HUDEP-2 (cell line): Measurements from ENCODE around the gene ACACB.

Experiments
- DNase-seq, 76 experiments: peaks; one replicate each; lab custom pipeline; 2025; ENCODE audit not compliant: unreplicated experiment in 76 of 76; lab: John Stamatoyannopoulos, UW

The ACACB gene

GRCh38 chr12:109271418-109271817 is 155.0 kb downstream of the ACACB start:
- no peak for DNase-seq

GRCh38 chr12:109273354-109273753 is 157.0 kb downstream of the ACACB start:
- DNase-seq = no peak

- DNase-seq = no peak
Measured at GRCh38 chr12:109274381-109274780, 158.0 kb downstream of the ACACB start.

DNA sequence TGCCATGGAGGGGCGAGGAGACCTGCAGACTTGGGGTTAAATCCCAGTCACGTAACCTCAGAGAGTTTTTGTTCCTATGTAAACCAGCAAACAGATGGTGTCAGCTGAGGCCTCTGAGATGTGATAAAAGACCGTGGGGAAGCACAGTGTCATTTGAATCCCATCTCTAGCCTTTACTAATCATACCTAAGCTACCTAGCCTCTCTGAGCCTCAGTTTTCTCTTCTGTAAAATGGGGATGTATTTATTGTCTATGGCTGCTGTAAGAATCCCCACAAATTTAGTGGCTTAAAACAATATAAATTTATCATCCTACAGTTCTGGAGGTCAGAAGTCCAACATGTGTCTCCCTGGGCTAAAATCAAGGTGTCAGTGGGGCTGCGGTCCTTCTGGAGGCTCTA is 158.8 kb downstream of the ACACB start:
- DNase-seq = no peak

GRCh38 chr12:109276160-109276559 is 159.8 kb downstream of the ACACB start:
- DNase-seq = no peak

GRCh38 chr12:109277255-109277898 is 161.0 kb downstream of the ACACB start:
- DNase-seq = no peak

GRCh38 chr12:109277899-109278762 is 161.7 kb downstream of the ACACB start:
- no peak for DNase-seq

DNA sequence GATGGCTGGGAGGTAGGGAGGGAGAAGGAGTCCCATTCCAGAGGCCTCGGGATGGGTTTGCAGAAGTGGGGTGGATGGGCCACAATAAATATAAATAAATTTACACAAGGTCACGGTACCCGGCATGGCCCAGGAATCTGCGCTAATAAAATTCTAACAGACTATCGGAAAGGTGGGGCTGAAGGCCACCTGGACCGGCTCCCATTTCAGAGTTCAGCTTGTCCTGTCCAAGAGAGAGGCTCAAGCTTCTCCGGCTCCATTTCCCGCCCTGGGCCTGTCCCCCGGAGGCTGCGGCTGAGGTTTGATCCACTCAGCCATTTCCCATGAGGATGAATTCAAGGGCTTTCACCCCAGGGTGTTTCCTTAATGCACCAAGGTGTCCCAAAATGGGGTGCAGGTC is 162.5 kb downstream of the ACACB start:
- no peak for DNase-seq

DNA sequence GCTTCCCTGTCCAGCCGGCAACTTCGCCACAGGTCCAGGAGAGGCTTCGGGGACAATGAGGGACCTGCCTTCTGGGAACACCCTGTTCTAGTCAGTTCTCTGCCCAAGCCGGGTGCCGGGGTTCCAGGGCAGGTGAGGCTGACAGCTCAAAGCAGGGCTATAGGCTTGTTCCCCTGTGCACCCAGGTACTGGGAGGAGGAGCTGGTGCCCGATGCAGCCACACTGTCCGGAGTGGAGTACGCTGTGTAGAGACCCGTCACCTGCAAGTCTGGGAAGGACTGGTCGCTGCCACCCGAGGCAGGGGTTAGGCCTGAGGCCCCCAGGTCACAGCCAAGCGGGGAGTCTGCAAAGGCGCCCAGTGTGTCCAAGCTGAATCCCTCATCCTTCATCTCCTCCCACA is 163.1 kb downstream of the ACACB start:
- no peak for DNase-seq

DNA sequence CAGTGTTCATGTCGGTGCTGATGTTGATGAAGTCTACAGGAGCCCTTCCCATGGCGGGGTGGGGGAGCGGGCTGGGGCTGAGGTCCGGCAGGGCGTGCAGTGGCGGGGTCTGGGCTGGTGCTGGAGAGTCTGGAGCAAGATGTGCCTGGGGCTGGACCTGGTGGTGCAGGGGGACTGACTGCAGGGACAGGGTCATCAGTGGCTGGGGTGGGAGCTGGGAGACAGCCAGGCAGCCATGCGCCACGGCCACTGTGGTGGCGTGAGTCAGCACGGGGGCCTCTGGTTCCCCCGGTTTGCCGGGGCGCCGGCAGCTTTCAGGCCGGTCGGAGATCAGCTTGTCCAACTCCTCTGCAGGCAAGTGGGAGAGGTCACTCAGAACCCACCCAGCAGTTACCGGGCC is 165.1 kb downstream of the ACACB start:
- DNase-seq = no peak

GRCh38 chr12:109284392-109284791 is 168.0 kb downstream of the ACACB start:
- no peak for DNase-seq

DNA sequence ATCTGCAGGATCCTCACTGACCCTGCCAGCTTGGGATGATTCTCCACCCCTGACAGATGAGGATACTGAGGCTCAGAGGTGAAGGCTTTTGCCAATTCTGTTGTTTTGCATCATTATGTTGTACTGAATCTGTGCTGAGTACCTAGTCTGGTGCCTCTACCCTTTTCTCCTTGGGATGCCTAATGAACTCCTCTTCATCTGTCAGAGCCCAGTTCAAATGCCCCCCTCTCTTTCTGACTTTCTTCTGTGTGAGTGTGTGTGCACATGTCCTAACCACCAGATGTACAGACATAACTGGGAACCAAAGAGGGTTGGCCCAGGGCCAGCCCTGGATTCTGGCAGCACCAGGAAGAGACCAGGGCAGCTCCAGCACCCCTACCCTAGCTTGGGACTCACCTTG is 169.9 kb downstream of the ACACB start:
- no peak for DNase-seq

DNA sequence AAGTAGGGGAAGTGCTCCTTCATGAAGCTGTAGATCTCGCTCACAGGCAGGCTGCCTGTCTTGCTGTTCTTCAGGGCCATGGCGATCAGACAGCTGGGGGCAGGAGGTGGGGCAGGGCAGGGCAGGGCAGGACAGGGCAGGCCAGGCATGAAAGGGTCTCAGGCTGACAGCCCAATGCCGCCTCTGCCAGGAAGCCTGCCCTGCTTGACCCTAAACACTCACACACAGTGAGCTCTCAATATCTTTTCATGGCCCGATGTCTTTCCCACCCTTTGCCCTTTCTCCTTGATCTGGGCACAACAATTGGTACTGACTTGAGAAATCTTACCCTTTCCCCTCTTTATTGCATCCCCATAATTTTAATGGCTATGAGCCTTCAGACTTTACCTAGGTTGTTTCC is 170.3 kb downstream of the ACACB start:
- no peak for DNase-seq

- no peak for DNase-seq
Measured at GRCh38 chr12:109287181-109287580, 170.8 kb downstream of the ACACB start.

- no peak for DNase-seq
Measured at GRCh38 chr12:109287811-109288469, 171.6 kb downstream of the ACACB start.

DNA sequence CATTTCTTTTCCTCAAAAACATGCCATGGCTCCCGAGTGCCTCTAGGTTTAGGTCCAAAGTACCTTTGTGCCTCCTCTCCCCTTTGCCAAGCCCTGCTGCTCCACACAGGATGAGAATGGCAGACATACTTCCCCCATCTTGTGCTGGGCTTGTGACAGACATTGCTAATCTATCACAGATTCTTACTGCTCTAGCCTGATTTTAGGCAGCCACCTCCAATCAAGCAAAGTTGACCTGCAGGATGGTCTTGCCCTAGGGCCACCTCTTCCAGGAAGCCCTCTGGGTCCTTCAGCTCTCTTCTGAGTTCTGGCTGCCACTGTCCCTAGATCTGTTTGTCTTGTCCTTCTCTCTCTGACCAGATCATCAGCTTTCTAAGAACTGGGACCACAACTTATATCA is 172.2 kb downstream of the ACACB start:
- no peak for DNase-seq

DNA sequence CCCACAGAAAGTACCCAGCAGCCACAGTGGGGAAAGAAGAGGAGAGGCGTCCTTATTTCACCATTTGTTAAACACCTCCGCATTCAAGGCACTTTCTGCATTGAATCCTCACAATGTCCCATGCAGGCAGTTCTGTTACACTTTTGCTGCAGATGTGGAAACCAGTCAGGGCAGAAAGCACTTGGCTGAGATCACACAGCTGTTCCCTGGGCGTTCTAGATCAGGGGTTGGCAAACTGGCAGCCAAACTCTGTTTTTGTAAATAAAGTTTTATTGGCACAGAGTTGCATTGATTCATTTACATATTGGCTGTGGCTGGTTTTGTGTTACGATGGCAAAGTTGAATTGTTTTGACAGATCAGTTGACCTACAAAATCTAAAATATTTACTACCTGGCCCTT is 172.6 kb downstream of the ACACB start:
- no peak for DNase-seq

GRCh38 chr12:109289551-109289950 is 173.2 kb downstream of the ACACB start:
- no peak for DNase-seq

- no peak for DNase-seq
Measured at GRCh38 chr12:109290061-109290460, 173.7 kb downstream of the ACACB start.

DNA sequence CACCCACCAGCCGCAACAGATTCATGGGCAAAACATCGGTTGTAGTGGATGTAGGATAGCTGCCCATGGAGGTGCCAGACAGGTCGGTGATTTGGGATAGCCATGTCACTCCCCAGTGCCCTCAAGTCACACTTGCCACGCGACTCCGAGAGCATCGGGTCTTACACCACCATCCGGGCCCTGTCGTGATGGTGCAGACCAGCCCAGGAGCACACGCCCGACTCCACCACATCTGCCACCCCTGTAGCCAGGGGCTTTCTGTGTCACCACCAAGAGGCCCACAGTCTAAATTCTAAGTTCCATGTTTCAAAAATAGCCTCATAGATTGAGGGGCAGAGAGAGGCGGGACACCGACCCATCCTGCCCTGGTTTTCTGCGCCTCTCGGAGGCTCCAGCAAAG is 174.7 kb downstream of the ACACB start:
- no peak for DNase-seq

DNA sequence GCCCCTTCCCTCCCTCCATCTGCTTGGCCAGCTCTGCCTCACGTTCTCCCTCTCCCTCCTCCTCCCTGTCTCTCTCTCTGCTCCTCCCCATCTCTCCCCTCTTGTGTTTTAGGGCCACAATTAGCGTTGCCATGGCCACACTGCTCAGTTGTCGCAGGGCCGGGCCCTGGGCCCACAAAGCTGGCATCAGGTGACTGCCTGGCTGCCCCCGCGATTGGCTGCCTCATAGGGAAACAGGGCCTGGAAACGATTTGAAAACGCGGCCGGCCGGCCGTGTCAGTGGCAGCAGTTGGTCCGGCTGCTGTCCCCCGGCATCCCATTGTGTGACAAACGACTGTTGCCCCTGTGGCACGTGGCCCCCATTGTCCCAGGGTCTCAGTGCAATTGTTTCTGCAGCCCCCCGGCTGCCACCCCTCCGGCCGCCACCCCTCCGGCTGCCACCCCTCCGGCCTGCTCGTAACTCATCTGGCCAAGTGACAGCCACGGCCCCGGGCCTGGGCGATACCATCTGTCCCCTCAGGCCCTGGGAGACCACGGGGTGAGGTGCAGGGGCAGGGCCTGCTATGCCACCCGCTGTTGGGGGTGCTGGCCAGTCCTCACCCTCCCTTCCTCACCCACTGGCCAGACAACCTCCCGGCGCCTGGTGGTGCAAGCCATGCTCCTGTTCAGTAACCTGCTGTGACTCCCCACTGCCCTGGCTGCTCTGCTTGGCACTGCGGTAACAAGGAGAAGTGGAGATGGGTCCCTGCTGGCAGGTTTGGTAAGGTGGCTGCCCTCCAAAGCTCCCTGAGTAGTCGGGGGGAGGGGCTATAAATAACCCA is 175.3 kb downstream of the ACACB start:
- no peak for DNase-seq
